GM18873 (cell line): ENCODE measurements around the gene C4orf33.
A peak's percentile ranks its signal among the peaks of the same experiment; 100 is the strongest.
"Not testable (repeated sequence)": the region's sequence is repeated elsewhere in the genome, so short reads cannot be mapped to it uniquely, and the experiment has no call there.

Experiments
- ATAC-seq: cut with Tn5 transposase; IDR thresholded peaks from one replicate; pipeline ENCODE4 v1.9.1; 2021; ENCODE audit warnings: mild to moderate bottlenecking, moderate library complexity, moderate number of reproducible peaks; ENCODE audit not compliant: unreplicated experiment, low FRiP score

Gene C4orf33, protein sequence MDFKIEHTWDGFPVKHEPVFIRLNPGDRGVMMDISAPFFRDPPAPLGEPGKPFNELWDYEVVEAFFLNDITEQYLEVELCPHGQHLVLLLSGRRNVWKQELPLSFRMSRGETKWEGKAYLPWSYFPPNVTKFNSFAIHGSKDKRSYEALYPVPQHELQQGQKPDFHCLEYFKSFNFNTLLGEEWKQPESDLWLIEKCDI

DNA sequence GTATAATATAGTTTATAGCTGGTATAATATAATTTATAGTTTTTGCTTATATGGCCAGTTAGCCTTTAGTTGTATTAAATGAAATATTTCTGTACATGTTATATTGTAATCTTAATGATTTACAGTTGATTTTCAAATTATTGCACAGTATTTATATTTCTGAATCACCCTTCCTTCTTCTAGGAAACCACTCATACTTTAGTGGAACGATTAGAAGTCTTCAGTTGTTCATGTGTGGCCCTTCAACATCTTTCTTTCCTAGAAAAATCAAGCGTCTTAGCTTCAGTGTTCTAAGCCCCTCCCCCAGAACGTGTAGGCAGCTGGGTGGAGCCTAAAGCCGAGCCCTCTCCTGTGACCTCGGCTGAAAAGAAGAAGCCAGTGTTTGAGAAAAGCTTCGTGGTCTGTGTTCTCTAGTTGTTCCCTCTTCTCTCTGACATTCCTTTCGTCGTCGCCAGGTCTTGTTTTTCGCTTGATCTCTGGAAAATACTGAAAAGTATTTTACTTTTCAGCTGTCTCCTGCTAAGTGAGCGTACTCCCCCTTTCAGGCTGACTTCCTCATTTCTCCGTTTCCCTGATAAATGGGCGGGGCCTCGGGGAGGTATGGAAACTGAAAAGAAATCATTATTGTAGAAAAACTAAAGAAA lies at the start of gene C4orf33:
TSS of gene C4orf33 (plus strand) at position 342 of the 644 bp plus-strand sequence. CDS start 6,459 bp downstream, outside the sequence.
- peak; percentile 37 for ATAC-seq

DNA sequence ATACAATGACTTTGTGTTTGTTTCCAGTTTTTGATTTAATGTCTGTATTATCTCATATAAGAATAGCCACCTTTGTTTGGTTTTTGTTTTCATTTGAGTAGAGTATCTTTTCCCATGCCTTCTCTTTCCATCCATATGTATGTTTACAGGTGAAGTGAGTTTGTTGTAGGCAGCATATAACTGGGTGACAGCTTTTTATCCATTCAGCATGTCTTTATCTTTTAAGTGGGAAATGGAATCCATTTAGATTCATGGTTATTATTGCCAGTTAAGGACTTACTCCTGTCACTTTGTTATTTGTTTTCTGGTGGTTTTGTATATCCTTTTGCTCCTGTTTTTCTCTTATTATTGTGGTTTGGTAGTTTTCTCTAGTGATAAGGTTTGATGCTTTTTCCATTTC lies 36.9 kb upstream of the C4orf33 start:
- ATAC-seq: no peak

DNA sequence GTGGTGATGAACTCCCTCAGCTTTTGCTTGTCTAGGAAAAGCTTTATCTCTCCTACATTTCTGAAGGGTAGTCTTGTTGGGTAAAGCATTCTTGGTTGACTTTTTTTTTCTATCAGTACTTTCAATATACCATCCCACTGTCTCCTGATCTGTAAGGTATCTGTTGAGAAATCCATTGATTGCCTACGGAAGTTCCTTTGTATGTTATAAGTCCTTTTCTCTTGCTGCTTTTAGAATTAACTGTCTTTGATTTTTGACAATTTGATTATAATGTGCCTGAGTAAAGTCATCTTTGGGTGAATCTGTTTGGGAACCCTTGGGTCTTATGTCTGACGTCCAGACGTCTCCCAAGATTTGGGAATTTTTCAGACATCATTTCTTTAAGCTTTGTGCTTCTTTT lies 33.4 kb upstream of the C4orf33 start:
- no peak for ATAC-seq

DNA sequence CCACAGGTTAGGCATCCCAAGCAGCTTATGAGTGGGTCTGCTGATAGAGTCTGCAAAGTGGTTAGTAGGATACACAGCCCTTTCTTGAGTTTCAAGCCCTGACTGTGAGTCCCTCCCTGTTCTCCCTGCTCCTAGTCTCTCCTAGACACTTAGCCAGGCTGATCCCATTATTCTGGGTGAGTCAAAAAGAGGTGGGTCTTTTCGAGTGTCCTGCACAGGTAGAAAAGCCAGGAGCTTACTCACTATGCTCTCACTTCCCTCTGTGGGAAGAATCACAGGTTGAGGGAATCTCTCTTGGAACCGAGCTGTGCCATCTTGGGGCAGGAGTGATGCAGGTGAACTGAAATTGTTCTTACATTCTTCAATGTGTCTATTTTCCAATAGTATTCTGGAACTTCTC lies 32.3 kb upstream of the C4orf33 start:
- ATAC-seq: no peak

DNA sequence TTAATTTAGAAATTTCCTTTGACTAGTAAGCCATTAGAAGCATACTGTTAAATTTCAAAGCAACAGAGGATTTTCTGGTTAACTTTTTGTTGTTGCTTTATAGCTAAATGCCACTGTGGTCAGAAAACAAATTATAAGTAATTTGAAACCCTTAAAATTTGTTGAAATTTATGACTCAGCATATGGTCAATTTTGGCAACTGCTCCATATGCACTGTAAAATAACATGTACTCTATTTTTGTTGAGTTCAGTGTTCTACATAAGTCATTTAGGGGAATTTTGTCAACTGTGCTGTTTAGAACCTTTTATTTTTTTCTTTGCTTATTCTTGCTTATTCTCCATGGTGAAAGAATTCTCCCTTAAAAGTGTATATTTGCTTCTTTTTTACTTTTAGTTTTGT lies 31.2 kb upstream of the C4orf33 start:
- no peak for ATAC-seq

DNA sequence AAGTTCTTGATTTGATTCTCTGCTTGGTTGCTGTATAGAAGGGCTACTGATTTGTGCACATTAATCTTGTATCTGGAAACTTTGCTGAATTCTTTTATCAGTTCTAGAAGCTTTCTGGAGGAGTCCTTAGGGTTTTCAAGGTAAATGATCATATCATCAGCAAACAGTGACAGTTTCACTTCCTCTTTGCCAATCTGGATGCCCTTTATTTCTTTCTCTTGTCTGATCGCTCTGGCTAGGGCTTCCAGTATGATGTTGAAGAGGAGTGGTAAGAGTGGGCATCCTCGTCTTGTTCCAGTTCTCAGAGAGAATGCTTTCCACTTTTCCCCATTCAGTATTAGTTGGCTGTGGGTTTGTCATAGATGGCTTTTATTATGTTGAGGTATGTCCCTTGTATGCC lies 26.4 kb upstream of the C4orf33 start:
- ATAC-seq: not testable (repeated sequence)

DNA sequence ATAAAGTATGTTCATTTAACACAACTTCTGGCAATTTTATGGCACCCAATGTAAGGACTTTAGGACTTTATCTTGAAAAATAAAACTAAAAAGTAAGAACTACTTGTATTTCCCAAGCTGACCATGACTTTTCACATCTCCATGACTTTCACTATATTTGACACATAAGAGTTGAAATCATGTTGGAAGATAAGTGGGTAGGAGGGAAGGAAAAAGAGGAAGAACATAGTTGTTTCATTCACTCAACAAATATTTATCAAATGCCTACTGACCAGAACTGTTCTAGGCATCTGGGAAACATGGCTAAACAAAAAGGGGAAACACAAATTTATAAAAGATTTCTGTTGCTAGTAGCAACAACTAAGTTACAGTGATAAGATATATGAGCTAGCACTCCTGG lies 18.6 kb upstream of the C4orf33 start:
- no peak for ATAC-seq

DNA sequence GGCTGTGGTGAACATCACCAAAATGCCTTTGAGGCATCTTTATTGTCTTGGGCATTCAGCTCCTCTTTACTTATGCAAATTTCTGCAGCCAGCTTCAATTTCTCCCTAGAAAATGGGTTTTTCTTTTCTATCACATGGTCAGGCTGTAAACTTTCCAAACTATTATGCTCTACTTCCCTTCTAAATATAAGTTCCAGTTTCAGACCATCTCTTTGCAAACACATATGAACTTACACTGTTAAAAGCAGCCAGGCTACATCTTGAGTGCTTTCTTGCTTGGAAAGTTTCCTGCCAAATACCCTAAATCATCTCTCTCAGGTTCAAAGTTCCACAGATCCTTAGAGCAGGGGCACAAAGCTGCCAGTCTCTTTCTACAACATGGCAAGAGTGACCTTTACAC lies 15.8 kb upstream of the C4orf33 start:
- no peak for ATAC-seq

DNA sequence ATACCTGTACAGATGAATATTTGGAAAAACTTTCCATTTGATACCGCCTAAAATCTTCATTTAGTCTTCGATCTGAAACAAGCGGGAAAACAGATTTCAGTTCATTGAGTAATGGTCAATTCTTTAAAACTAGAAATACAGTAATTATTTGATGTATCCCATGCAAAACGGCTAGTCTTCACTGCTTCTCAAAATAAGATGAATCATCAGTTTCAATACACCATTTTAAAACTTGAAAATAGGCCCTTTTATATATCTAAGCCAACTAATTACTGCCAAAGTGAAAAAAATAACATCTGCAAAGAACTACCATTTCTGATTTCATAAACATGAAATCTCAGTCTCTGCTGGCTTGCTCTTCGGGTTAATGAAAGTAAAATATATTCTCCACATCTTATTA lies 13.7 kb upstream of the C4orf33 start:
- ATAC-seq: no peak

DNA sequence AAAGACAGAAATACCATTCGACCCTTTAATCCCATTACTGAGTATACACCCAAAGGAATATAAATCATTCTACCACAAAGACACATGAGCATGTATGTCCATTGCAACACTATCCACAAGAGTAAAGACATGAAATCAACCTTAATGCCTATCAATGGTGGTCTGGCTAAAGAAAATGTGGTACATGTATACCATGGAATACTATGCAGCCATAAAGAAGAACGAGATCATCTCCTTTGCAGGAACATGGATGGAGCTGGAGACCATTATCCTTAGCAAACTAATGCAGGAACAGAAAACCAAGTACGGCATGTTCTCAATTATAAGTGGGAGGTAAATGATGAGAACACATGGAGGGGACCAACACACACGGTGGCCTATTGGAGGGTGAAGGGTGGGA lies 10.5 kb upstream of the C4orf33 start:
- no peak for ATAC-seq

DNA sequence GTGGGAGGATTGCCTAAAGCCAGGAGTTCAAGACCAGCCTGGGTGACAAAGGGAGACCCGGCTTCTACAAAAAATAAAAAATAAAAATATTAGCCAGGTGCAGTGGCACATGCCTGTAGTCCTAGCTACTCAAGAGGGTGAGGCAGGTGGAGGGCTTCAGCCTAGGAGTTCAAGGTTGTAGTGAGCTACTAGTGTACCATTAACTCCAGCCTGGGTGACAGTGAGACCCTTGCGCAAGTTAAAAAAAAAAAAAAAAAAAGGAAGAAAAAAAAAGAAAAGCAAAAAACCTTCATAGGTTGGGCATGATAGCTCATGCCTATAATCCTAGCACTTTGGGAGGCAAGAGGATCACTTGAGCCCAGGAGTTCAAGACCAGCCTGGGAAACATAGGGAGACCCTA lies 8.4 kb upstream of the C4orf33 start:
- no peak for ATAC-seq

DNA sequence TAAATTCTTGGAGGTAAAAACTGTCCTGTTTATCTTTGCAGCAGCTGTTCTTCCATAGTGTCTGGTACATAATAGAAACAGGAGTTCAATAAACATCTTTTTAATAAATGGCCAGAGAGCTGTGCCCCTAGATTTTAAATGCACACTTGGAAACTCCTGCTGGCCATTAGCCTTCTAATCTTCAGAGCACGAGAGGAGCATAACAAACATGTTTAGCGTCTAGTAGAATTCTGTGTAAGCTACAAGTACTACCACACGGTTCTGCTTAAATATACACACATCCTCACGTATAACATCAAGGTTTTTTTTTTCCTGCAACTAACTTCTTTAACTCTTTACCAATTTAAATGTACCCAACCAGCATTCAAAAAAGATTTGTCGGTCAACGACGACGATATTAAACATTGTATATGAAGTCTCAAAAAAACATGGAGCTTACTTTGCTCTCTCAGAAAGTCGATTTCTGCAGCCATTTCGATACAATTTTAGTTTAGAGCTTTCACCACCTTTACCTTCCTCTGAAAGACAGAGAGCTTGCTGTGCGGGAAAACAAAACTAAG lies 3.2 kb upstream of the C4orf33 start:
- ATAC-seq: no peak

DNA sequence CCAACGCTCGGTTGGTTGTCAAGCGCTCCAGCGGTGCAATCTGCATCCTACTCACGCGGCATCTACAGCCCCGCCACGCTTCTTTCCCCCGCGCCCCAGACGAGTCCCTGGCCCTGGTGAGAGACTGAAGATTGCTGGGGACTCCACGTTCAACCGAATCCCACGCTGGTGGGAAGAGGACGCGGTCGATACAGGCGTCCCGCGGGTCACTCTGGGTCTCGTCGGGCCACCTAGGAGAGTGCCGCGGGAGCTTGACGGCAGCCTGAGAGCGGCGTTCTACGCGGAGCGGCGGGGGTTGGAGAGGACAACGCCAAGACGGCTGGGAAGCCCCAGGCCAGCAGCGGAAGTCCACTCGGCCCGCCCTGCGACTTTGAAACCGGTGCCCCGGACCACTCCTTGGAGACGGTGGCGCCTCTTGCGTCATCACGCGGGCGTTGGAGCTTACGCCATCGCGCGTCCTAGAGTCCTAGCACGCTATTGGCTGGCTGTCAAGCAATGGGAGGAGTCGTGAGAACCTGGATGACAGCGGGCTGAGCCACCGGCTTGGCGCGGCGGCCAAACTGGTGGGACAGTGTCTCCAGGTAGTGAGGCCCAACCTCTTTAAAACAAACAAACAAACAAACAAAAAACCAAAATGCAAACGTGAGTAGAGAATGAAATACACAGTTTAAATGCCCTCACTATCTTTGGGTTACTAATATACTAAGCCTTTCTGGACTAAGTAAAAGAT lies 2.6 kb upstream of the C4orf33 start, which contains the start of gene SCLT1:
TSS of gene SCLT1 (minus strand) at position 349 of the 730 bp plus-strand sequence. CDS start 436 bp downstream, outside the sequence.
- ATAC-seq: peak; percentile 95

DNA sequence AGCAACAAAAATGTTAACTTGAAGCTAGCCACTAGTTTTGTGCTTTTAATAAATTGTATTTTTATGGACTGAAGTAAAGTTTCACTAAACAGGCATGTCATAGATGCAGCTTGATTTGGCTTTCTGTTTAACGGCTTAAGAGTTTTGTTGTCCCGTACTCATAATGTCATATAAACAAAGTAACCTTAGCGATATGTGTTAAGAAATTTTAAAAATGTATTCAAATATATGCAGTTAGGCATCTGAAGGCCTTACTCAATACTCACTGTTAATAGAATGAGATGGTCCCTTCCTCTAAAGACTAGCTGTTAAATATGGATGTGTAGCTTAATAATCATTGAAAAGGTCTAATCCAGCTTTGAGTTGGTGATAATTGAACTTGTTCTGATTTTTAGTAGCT lies 1.6 kb upstream of the C4orf33 start:
- ATAC-seq: no peak

DNA sequence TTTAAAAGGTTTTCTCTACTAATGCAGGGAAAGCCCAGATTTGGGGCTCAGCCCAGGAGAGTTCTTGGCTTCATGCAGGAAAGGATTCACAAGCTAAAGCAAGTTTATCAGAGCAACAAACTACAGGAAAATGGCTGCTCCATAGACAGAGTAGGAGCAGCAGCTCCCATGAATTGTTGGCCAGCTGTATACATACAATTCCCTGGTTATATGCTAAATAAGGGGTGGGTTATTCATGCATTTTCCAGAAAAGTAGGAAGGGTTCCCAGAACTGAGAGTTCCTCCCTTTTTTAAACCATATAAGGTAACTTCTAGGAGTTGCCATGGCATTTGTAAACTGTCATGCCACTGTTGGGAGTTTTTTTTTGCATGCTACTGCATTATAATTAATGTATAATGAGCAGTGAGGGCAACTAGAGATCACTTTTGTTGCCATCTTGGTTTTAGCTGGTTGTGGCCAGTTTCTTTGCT lies 2.6 kb downstream of the C4orf33 start:
- ATAC-seq: no peak

DNA sequence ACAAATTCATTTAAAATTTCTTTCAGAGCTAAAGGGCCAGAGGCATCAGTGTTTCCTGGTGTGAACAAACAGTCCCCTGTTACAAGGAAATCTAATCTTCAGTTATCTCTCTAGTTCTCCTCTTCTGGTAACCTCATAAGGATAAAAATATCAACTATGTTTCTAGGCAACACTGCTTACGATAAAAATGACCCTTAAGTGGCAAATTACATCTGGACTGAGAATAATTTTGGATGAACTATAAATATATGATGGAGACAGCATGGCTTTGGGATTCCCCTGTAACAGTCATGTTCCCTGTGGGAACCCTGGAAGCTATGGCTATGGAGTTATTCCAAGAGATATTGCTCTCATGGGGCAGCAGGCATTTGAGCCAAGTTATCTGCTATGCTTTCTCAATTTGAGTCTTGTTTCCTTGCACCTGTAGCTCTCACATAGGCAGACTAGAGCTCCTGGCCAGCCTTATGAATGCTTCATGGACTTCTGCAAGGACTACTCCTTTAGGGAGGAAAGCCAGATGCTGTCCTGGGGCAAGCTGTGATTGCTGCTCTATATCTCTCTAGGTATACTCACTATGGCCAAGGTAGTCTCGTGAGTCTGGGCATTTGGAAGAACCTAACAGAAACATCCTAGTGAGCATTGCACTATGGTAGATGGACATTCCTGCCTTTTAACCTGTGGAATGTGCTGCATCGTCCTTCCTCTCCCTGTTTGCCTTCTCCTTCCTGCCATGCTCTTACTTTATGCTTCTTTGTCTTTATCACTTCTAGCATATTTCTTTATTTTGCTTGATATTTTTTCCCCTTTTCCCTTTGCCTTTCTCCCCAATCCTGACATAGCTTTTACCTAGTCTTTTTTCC lies 14.2 kb downstream of the C4orf33 start:
- no peak for ATAC-seq

DNA sequence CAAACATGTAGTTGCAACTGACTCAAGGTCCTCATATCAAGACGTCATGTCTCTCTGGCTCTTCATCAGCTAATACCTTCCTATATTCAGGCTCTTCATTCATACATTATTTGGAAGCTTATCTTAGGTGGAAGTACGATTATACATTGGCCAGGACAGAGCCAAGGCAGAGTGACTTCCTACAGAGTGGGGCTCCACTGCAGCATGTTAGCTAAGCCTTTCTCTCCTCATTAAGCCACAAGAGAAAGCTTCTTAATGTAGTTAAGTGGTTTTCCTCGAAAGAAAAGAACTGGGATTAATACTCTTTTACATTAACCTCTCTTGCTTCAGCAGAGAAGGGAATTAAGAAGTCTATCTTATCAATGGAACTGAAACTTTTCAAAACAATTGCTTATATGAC lies 15.0 kb downstream of the C4orf33 start:
- ATAC-seq: no peak

DNA sequence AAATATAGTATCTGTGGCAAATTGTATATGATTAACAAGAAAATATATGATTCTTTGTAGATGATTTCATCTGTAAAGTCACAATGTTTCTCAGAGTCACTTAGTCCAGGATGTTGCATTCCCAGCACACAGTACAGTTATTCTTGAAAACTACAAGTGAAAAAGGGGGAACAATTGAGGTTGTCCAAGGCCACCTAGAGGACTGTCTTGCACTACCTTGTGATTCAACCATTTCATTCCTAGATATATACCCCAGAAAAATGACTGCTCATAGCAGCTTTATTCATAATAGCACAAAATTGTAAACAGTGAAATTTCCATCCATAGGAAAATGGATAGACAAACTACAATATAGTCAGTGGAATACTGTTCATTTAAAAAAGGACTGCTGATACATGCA lies 16.0 kb downstream of the C4orf33 start:
- no peak for ATAC-seq

DNA sequence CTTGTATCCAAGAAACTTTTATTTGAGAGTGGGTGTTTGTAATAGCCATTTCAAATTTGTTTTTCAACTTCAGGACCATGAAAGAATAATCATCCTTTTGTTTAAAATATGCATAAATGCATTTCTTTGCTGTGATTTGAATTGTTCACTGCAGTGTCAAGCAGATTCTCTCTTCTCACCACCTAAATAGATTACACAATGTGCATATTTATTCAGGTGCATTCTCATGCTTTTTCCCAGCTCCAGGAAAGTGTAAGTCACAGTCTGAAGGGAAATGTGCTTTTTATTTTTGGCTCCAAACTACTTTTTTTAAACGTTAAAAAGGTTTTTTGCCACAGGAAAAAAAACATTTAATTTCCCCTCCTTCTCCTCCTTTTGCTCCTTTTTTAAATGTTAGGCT lies 17.5 kb downstream of the C4orf33 start:
- ATAC-seq: no peak

DNA sequence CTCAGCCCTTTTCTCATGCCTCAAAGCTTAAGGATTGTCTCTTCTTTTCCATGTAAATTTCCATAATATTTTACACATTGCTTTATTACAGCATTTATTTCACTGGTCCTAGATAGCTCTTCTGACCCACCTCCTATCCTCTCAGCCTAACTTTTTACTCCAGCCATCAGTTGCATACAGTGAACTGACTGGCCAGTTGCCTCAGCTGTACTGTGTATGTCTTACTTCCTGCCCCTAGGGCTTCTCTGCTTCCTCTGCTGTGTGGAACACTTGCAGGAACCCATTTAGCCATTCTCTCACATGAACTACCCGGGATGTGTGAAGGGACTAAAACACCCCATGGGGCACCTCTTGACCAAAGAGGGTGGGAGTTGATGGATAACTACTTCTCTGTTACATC lies 18.0 kb downstream of the C4orf33 start:
- no peak for ATAC-seq
